ENCODE results near the gene MYO10. TPM values are rescaled to one million over a fixed set of nuclear protein-coding genes. Genes with fewer than 3 reads are reported as not detected.
"Not testable (repeated sequence)": the region's sequence is repeated elsewhere in the genome, so short reads cannot be mapped to it uniquely, and the experiment has no call there.

The MYO10 gene
- total RNA-seq, 1 donor from 2014 or later = 19.7 TPM

GRCh38 chr5:16669776-16670175 is 266.3 kb downstream of the MYO10 start:
- DNase-seq (ENCODE audit: low spot score) = no peak

GRCh38 chr5:16668631-16669030 is 267.5 kb downstream of the MYO10 start:
- DNase-seq (ENCODE audit: low spot score) = no peak

- DNase-seq (ENCODE audit: low spot score) = no peak
Observed at GRCh38 chr5:16668194-16668593, 267.9 kb downstream of the MYO10 start.

GRCh38 chr5:16666883-16667398 is 269.1 kb downstream of the MYO10 start:
- DNase-seq (ENCODE audit: low spot score) = no peak

- no peak for DNase-seq (ENCODE audit: low spot score)
Observed at GRCh38 chr5:16666130-16666882, 269.8 kb downstream of the MYO10 start.

GRCh38 chr5:16665601-16666000 is 270.5 kb downstream of the MYO10 start:
- no peak for DNase-seq (ENCODE audit: low spot score)

- no peak for DNase-seq (ENCODE audit: low spot score)
Observed at GRCh38 chr5:16664368-16664767, 271.7 kb downstream of the MYO10 start.

- DNase-seq (ENCODE audit: low spot score) = no peak
Observed at GRCh38 chr5:16663840-16664239, 272.2 kb downstream of the MYO10 start.

- DNase-seq (ENCODE audit: low spot score) = no peak
Observed at GRCh38 chr5:16661713-16662112, 274.4 kb downstream of the MYO10 start.

GRCh38 chr5:16660982-16661381 is 275.1 kb downstream of the MYO10 start:
- no peak for DNase-seq (ENCODE audit: low spot score)

- DNase-seq (ENCODE audit: low spot score) = no peak
Observed at GRCh38 chr5:16659536-16659935, 276.6 kb downstream of the MYO10 start.

GRCh38 chr5:16656561-16657191 is 279.4 kb downstream of the MYO10 start:
- DNase-seq (ENCODE audit: low spot score) = no peak

GRCh38 chr5:16654647-16655334 is 281.3 kb downstream of the MYO10 start:
- no peak for DNase-seq (ENCODE audit: low spot score)

- not testable (repeated sequence) for DNase-seq (ENCODE audit: low spot score)
Observed at GRCh38 chr5:16648739-16649138, 287.3 kb downstream of the MYO10 start.

GRCh38 chr5:16644301-16644889 is 291.7 kb downstream of the MYO10 start:
- DNase-seq (ENCODE audit: low spot score) = no peak

- DNase-seq (ENCODE audit: low spot score) = no peak
Observed at GRCh38 chr5:16642867-16643266, 293.2 kb downstream of the MYO10 start.

GRCh38 chr5:16639206-16639605 is 296.9 kb downstream of the MYO10 start:
- DNase-seq (ENCODE audit: low spot score) = no peak

- no peak for DNase-seq (ENCODE audit: low spot score)
Observed at GRCh38 chr5:16628376-16628775, 307.7 kb downstream of the MYO10 start.

- no peak for DNase-seq (ENCODE audit: low spot score)
Observed at GRCh38 chr5:16626696-16627264, 309.3 kb downstream of the MYO10 start.

GRCh38 chr5:16625096-16625495 is 311.0 kb downstream of the MYO10 start:
- no peak for DNase-seq (ENCODE audit: low spot score)

GRCh38 chr5:16619136-16619535 is 317.0 kb downstream of the MYO10 start:
- no peak for DNase-seq (ENCODE audit: low spot score)

Measured in ureter (tissue), 1 donor.